Neural progenitor cell (in vitro differentiated cells): ENCODE measurements around the gene PLXDC2. TPM values are rescaled to one million over a fixed set of nuclear protein-coding genes. Genes with fewer than 3 reads are reported as not detected.

Source experiments
- DNase-seq: peaks from one replicate; pipeline ENCODE4 v3.0.0-alpha.2; 2016; ENCODE audit warnings: low spot score
- H2AFZ ChIP-seq: fragments of 200-600 bp; sonication (generic); replicated peaks from 2 replicates; pipeline ENCODE4 v1.6.1; 2016; ENCODE audit warnings: antibody characterized with exemption
- H3F3A ChIP-seq: fragments of 200-600 bp; sonication (generic); 2 replicates; pipeline ENCODE4 v1.6.1; 2016; ENCODE audit warnings: antibody characterized with exemption, low read depth
- H3K27ac ChIP-seq: fragments of 200-600 bp; sonication (generic); 2 replicates; pipeline ENCODE4 v1.5.1; 2016; ENCODE audit warnings: mild to moderate bottlenecking
- H3K27me3 ChIP-seq: fragments of 200-600 bp; sonication (generic); 2 replicates; pipeline ENCODE4 v1.6.1; 2016; ENCODE audit warnings: mild to moderate bottlenecking, moderate library complexity
- H3K36me3 ChIP-seq: fragments of 200-600 bp; sonication (generic); 2 replicates; pipeline ENCODE4 v1.5.1; 2016
- H3K4me1 ChIP-seq: fragments of 200-600 bp; sonication (generic); 2 replicates; pipeline ENCODE4 v1.6.1; 2016; ENCODE audit warnings: mixed run types
- H3K4me2 ChIP-seq: fragments of 200-600 bp; sonication (generic); 2 replicates; pipeline ENCODE4 v1.6.1; 2016
- H3K4me3 ChIP-seq: fragments of 200-600 bp; sonication (generic); 2 replicates; pipeline ENCODE4 v1.5.1; 2016
- H3K79me2 ChIP-seq: fragments of 200-600 bp; sonication (generic); 2 replicates; pipeline ENCODE4 v1.6.1; 2016; ENCODE audit warnings: low read depth
- H3K9ac ChIP-seq: fragments of 200-600 bp; sonication (generic); 2 replicates; pipeline ENCODE4 v1.6.1; 2016
- H3K9me3 ChIP-seq: fragments of 200-600 bp; sonication (generic); 2 replicates; pipeline ENCODE4 v1.5.1; 2016; ENCODE audit warnings: low read depth
- H4K20me1 ChIP-seq: fragments of 200-600 bp; sonication (generic); 2 replicates; pipeline ENCODE4 v1.6.1; 2016; ENCODE audit warnings: low read depth
- H3K27ac Mint-ChIP-seq: 3 replicates; pipeline ENCODE4 v1.8.0; 2021; ENCODE audit warnings: mixed read lengths
- H3K27me3 Mint-ChIP-seq: 2 replicates; pipeline ENCODE4 v1.8.0; 2022; ENCODE audit warnings: low read depth, mild to moderate bottlenecking, inconsistent platforms, moderate library complexity, mixed read lengths; ENCODE audit not compliant: insufficient read depth
- H3K36me3 Mint-ChIP-seq: 3 replicates; pipeline ENCODE4 v1.8.0; 2021; ENCODE audit warnings: mixed read lengths
- H3K4me1 Mint-ChIP-seq: 3 replicates; pipeline ENCODE4 v1.8.0; 2021; ENCODE audit warnings: mixed read lengths
- H3K4me3 Mint-ChIP-seq: 3 replicates; pipeline ENCODE4 v1.8.0; 2021; ENCODE audit warnings: mild to moderate bottlenecking, moderate library complexity, mixed read lengths
- H3K9me3 Mint-ChIP-seq: 3 replicates; pipeline ENCODE4 v1.8.0; 2020; ENCODE audit warnings: mixed read lengths
- CTCF ChIP-seq: fragments of 200-600 bp; sonication (generic); IDR thresholded peaks from 2 replicates; pipeline ENCODE4 v1.5.1; 2017; ENCODE audit warnings: antibody characterized with exemption, mild to moderate bottlenecking
- EZH2 ChIP-seq: fragments of 200-600 bp; sonication (generic); IDR thresholded peaks from 2 replicates; pipeline ENCODE4 v1.6.1; 2017; ENCODE audit warnings: antibody characterized with exemption, mild to moderate bottlenecking, moderate library complexity
- EZH2phosphoT487 ChIP-seq: fragments of 200-600 bp; sonication (generic); IDR thresholded peaks from 2 replicates; pipeline ENCODE4 v1.6.1; 2017; ENCODE audit warnings: antibody characterized with exemption
- total RNA-seq: library from RNA; depleted of rRNA; stranded (reverse); fragments of >200 nt; gene quantifications from 2 replicates; pipeline ENCODE4 v1.2.3, GENCODE V29; 2015; ENCODE audit warnings: low replicate concordance

Gene PLXDC2
- total RNA-seq, 1 donor from 2014 or later: 44.2 TPM

GRCh38 chr10:19933772-19934171 lies 117.5 kb downstream of the PLXDC2 start:
- no peaks in the 10 kb centered on the region for H3F3A ChIP-seq
- Mint-ChIP-seq H3K27ac (no peak overlapping the region), H3K36me3 (peaks cover 9% of the 10 kb centered on the region), H3K4me3 (no peak overlapping the region), H3K9me3 (no peaks in the 10 kb centered on the region), H3K27me3 (no peaks in the 10 kb centered on the region), H3K4me1 (peaks cover 24% of the 10 kb centered on the region)
- no peak overlapping the region for H3K9ac ChIP-seq
- H4K20me1 ChIP-seq: no peaks in the 10 kb centered on the region
- no peak overlapping the region for H3K4me2 ChIP-seq
- no peak overlapping the region for H2AFZ ChIP-seq
- H3K27me3 ChIP-seq: no peaks in the 10 kb centered on the region
- no peak overlapping the region for H3K4me3 ChIP-seq
- TF ChIP-seq EZH2 (no peak), CTCF (no peak), EZH2phosphoT487 (no peak)
- H3K4me1 ChIP-seq: peaks cover 3% of the 10 kb centered on the region
- no peaks in the 10 kb centered on the region for H3K36me3 ChIP-seq
- H3K27ac ChIP-seq: no peak overlapping the region
- peaks cover 43% of the 10 kb centered on the region for H3K79me2 ChIP-seq
- H3K9me3 ChIP-seq: no peaks in the 10 kb centered on the region
- no peak for DNase-seq

- Histone ChIP-seq H4K20me1 (no peaks in the 10 kb centered on the region), H3K4me2 (no peak overlapping the region), H3K36me3 (no peaks in the 10 kb centered on the region), H3K9me3 (no peaks in the 10 kb centered on the region), H3K27me3 (no peaks in the 10 kb centered on the region), H3K9ac (no peak overlapping the region), H3K4me1 (peaks cover 3% of the 10 kb centered on the region), H3K27ac (no peak overlapping the region), H2AFZ (no peak overlapping the region), H3K4me3 (no peak overlapping the region), H3F3A (no peaks in the 10 kb centered on the region), H3K79me2 (peaks cover 47% of the 10 kb centered on the region)
- H3K36me3 Mint-ChIP-seq: peaks cover 10% of the 10 kb centered on the region
- H3K27me3 Mint-ChIP-seq: no peaks in the 10 kb centered on the region
- no peaks in the 10 kb centered on the region for H3K9me3 Mint-ChIP-seq
- TF ChIP-seq EZH2 (no peak), CTCF (no peak), EZH2phosphoT487 (no peak)
- no peak overlapping the region for H3K4me3 Mint-ChIP-seq
- no peak for DNase-seq
- no peak overlapping the region for H3K27ac Mint-ChIP-seq
- peaks cover 18% of the 10 kb centered on the region for H3K4me1 Mint-ChIP-seq
Measured at GRCh38 chr10:19935176-19935575, 118.9 kb downstream of the PLXDC2 start.

- Histone ChIP-seq H3K27ac (no peak overlapping the region), H3K9ac (no peak overlapping the region), H3K9me3 (no peaks in the 10 kb centered on the region), H3K4me2 (no peak overlapping the region), H3K36me3 (no peaks in the 10 kb centered on the region), H4K20me1 (peaks cover 9% of the 10 kb centered on the region), H2AFZ (no peak overlapping the region), H3K4me3 (no peak overlapping the region), H3K4me1 (peaks cover 10% of the 10 kb centered on the region), H3F3A (peaks cover 5% of the 10 kb centered on the region), H3K27me3 (no peaks in the 10 kb centered on the region), H3K79me2 (peaks cover 55% of the 10 kb centered on the region)
- peaks cover 10% of the 10 kb centered on the region for H3K36me3 Mint-ChIP-seq
- H3K4me3 Mint-ChIP-seq: no peak overlapping the region
- H3K27me3 Mint-ChIP-seq: no peaks in the 10 kb centered on the region
- peaks cover 2% of the 10 kb centered on the region for H3K9me3 Mint-ChIP-seq
- no peak for TF ChIP-seq EZH2
- no peak for TF ChIP-seq CTCF
- no peak for TF ChIP-seq EZH2phosphoT487
- H3K27ac Mint-ChIP-seq: no peak overlapping the region
- H3K4me1 Mint-ChIP-seq: peaks cover 14% of the 10 kb centered on the region
- no peak for DNase-seq
Measured at GRCh38 chr10:19936289-19936688, 120.1 kb downstream of the PLXDC2 start.
